Endodermal cell (in vitro differentiated cells): Measurements from ENCODE around the gene PAWR. TPM values are rescaled to one million over a fixed set of nuclear protein-coding genes. Genes with fewer than 3 reads are reported as not detected.
A peak's percentile ranks its signal among the peaks of the same experiment; 100 is the strongest.

Source experiments
- DNase-seq: peaks from one replicate; pipeline ENCODE4 v3.0.0-alpha.2; 2017
- H3K27ac ChIP-seq: 2 replicates; pipeline ENCODE4 v1.5.1; 2013; ENCODE audit warnings: mild to moderate bottlenecking, low read depth, low read length, moderate library complexity
- H3K27me3 ChIP-seq: 2 replicates; pipeline ENCODE4 v1.6.1; 2013; ENCODE audit warnings: mild to moderate bottlenecking, low read length, moderate library complexity; ENCODE audit not compliant: insufficient read depth, control insufficient read depth, poor library complexity, severe bottlenecking
- H3K36me3 ChIP-seq: 2 replicates; pipeline ENCODE4 v1.7.0; 2013; ENCODE audit warnings: mild to moderate bottlenecking, low read length, moderate library complexity; ENCODE audit not compliant: control insufficient read depth, insufficient read depth
- H3K4me1 ChIP-seq: one replicate; pipeline ENCODE4 v1.7.0; 2013; ENCODE audit warnings: low read length; ENCODE audit not compliant: control insufficient read depth, insufficient read depth
- H3K4me3 ChIP-seq: 2 replicates; pipeline ENCODE4 v1.5.1; 2013; ENCODE audit warnings: mild to moderate bottlenecking, low read length, moderate library complexity
- H3K9ac ChIP-seq: 2 replicates; pipeline ENCODE4 v1.6.1; 2013; ENCODE audit warnings: mild to moderate bottlenecking, low read length, moderate library complexity; ENCODE audit not compliant: poor library complexity, severe bottlenecking; ENCODE audit errors: extremely low read depth
- H3K9me3 ChIP-seq: 2 replicates; pipeline ENCODE4 v1.6.1; 2013; ENCODE audit warnings: mild to moderate bottlenecking, low read length, moderate library complexity; ENCODE audit not compliant: control insufficient read depth
- H3K27ac Mint-ChIP-seq: 2 replicates; pipeline ENCODE4 v1.8.0; 2020; ENCODE audit warnings: mixed read lengths
- H3K27me3 Mint-ChIP-seq: 2 replicates; pipeline ENCODE4 v1.8.0; 2021; ENCODE audit warnings: mild to moderate bottlenecking, mixed read lengths; ENCODE audit not compliant: insufficient read depth
- H3K36me3 Mint-ChIP-seq: 2 replicates; pipeline ENCODE4 v1.8.0; 2020; ENCODE audit warnings: low read depth, mixed read lengths
- H3K4me1 Mint-ChIP-seq: 2 replicates; pipeline ENCODE4 v1.8.0; 2020; ENCODE audit warnings: mixed read lengths
- H3K4me3 Mint-ChIP-seq: 2 replicates; pipeline ENCODE4 v1.8.0; 2020; ENCODE audit warnings: mild to moderate bottlenecking, moderate library complexity, mixed read lengths
- H3K9me3 Mint-ChIP-seq: 2 replicates; pipeline ENCODE4 v1.8.0; 2020; ENCODE audit warnings: mild to moderate bottlenecking, mixed read lengths
- CTCF ChIP-seq: fragments of 200-600 bp; sonication (generic); conservative IDR thresholded peaks from 2 replicates; pipeline ENCODE4 v1.5.0; 2021; ENCODE audit warnings: antibody characterized with exemption, mild to moderate bottlenecking
- WGBS, 2 experiments: methylation state at CpG; one replicate each; pipeline versions ENCODE4 v1.1.5 to v1.1.7; 2013; ENCODE audit warnings: missing lambda C conversion rate in 2 of 2, mixed read lengths in 1 of 2; ENCODE audit not compliant: insufficient coverage in 1 of 2, insufficient read length in 1 of 2; 5-methylcytosine and 5-hydroxymethylcytosine counted together
- total RNA-seq, 2 donors: library from RNA; stranded (reverse); fragmentation: NEBNext Ultra II Directional in 1 of 2; extraction: Animal tissue kit (Norgen Biotek cat#: 25700) in 1 of 2; gene quantifications; 2 replicates in 1 of 2; 3 replicates in 1 of 2; pipeline ENCODE4 v1.2.1, GENCODE V29; 2021

Gene PAWR
- total RNA-seq, 2 donors from 2014 or later: 128 to 147 TPM

GRCh38 chr12:79682593-79682992, 8.2 kb downstream of the PAWR start:
- H3K9me3 Mint-ChIP-seq: no peaks in the 10 kb centered on the region
- H3K4me1 Mint-ChIP-seq: peaks cover 46% of the 10 kb centered on the region
- no peaks in the 10 kb centered on the region for H3K27me3 ChIP-seq
- H3K4me3 Mint-ChIP-seq: no peak overlapping the region
- H3K9ac ChIP-seq: no peak overlapping the region
- peak overlapping the region; percentile 33 for H3K4me3 ChIP-seq
- H3K27ac ChIP-seq: no peak overlapping the region
- no peak for DNase-seq
- H3K27me3 Mint-ChIP-seq: no peaks in the 10 kb centered on the region
- peaks cover 2% of the 10 kb centered on the region for H3K36me3 Mint-ChIP-seq
- peaks cover 2% of the 10 kb centered on the region for H3K4me1 ChIP-seq
- no peak for TF ChIP-seq CTCF
- no peaks in the 10 kb centered on the region for H3K9me3 ChIP-seq
- peaks cover 13% of the 10 kb centered on the region for H3K36me3 ChIP-seq
- H3K27ac Mint-ChIP-seq: no peak overlapping the region
- WGBS, 2 experiments: 75 to 80% methylated on average over 1 of the region's 1 CpG

DNA sequence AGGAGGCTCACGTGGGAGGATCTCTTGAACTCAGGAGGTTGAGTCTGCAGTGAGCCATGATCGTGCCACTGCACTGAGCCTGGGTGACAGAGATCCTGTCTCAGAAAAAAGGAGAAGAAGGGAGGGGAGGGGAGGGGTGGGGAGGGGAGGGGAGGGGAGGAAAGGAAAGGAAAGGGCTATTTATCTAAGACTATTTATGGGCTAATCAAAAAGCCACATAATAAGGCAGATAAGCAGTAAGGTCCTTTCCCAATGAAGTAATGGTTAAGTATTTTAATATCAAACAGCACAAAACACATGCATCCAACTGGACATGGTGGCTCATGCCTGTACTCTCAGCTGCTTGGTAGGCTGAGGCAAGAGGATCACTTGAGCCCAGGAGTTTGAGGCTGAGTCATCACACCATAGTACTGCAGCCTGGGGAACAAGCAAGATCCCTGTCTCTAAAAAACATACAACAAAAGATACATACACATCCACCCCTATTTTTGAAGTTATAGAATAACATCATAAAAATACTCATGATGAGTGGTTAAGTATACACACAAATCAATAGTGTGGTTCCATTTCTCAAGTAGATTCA, 9.7 kb downstream of the PAWR start:
- Histone ChIP-seq H3K27ac (no peak overlapping the region), H3K4me3 (no peak overlapping the region), H3K4me1 (peaks cover 2% of the 10 kb centered on the region), H3K36me3 (peaks cover 13% of the 10 kb centered on the region), H3K9me3 (no peaks in the 10 kb centered on the region), H3K9ac (no peak overlapping the region), H3K27me3 (no peaks in the 10 kb centered on the region)
- Mint-ChIP-seq H3K4me3 (no peak overlapping the region), H3K27me3 (no peaks in the 10 kb centered on the region), H3K27ac (no peak overlapping the region), H3K36me3 (peaks cover 2% of the 10 kb centered on the region), H3K9me3 (no peaks in the 10 kb centered on the region), H3K4me1 (peaks cover 33% of the 10 kb centered on the region)
- 100% methylated on average over 1 of the region's 2 CpGs; no CpG with 5 or more reads in 1 of the 2 experiments for WGBS, 2 experiments
- no peak for TF ChIP-seq CTCF
- peak; percentile 61 for DNase-seq

DNA sequence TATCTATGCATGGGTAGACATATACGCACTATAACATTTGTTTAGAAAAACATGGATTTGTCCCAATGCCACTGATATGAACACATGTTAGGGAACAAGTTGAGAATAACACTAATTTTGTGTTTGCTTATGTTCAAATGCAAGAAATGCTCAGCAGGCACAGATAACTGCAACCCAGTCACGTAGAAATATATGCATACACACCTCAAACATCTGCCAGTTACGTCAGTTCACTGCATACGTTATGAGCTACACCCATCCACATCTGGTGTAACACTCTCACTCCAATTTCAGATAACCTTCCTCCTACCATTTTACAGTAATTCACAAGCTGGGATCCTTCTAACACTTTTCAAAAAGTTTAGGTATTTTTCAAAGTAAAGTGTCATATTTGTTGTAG, 10.7 kb downstream of the PAWR start:
- H3K27ac Mint-ChIP-seq: no peak overlapping the region
- peaks cover 7% of the 10 kb centered on the region for H3K9me3 ChIP-seq
- H3K36me3 Mint-ChIP-seq: peaks cover 6% of the 10 kb centered on the region
- no peak overlapping the region for H3K4me3 Mint-ChIP-seq
- TF ChIP-seq CTCF: no peak
- H3K4me1 Mint-ChIP-seq: peaks cover 31% of the 10 kb centered on the region
- WGBS, 2 experiments: 96 to 97% methylated on average over 4 of the region's 4 CpGs
- H3K9me3 Mint-ChIP-seq: peaks cover 6% of the 10 kb centered on the region
- no peaks in the 10 kb centered on the region for H3K27me3 ChIP-seq
- H3K4me1 ChIP-seq: peaks cover 2% of the 10 kb centered on the region
- peaks cover 13% of the 10 kb centered on the region for H3K36me3 ChIP-seq
- H3K27ac ChIP-seq: no peak overlapping the region
- H3K27me3 Mint-ChIP-seq: no peaks in the 10 kb centered on the region
- H3K4me3 ChIP-seq: no peak overlapping the region
- no peak for DNase-seq
- no peak overlapping the region for H3K9ac ChIP-seq
